Breast epithelium (tissue), 4 donors: ENCODE measurements around the gene LSM14B. TPM values are rescaled to one million over a fixed set of nuclear protein-coding genes. Genes with fewer than 3 reads are reported as not detected.

Experiments
- DNase-seq, 2 donors: peaks; one replicate each; pipeline ENCODE4 v3.0.0-alpha.2; 2019; ENCODE audit warnings: low spot score in 2 of 2
- H3K27ac ChIP-seq, 2 donors: fragments of 200-600 bp; sonication (generic) in 1 of 2; one replicate each; pipeline ENCODE4 v1.5.1; 2016 to 2019; ENCODE audit warnings: mild to moderate bottlenecking in 1 of 2
- H3K27me3 ChIP-seq, 2 donors: fragments of 200-600 bp; sonication (generic) in 1 of 2; one replicate each; pipeline versions ENCODE4 v1.5.1 to v1.6.0; 2017 to 2019; ENCODE audit warnings: control low read depth in 1 of 2, mild to moderate bottlenecking in 1 of 2
- H3K36me3 ChIP-seq: fragments of 200-600 bp; one replicate; pipeline ENCODE4 v1.5.1; 2019
- H3K4me1 ChIP-seq, 2 donors: fragments of 200-600 bp; sonication (generic); one replicate each; pipeline ENCODE4 v1.5.1; 2016 to 2019; ENCODE audit warnings: control low read depth in 1 of 2
- H3K4me3 ChIP-seq, 3 donors: fragments of 200-600 bp; sonication (generic); 1 replicate in 2 of 3; 2 replicates in 1 of 3; pipeline ENCODE4 v1.5.1; 2016 to 2019; ENCODE audit warnings: mild to moderate bottlenecking in 3 of 3, moderate library complexity in 2 of 3
- H3K9me3 ChIP-seq, 2 donors: fragments of 200-600 bp; sonication (generic) in 1 of 2; one replicate each; pipeline ENCODE4 v1.5.1; 2016 to 2019; ENCODE audit warnings: control low read depth in 1 of 2
- CTCF ChIP-seq, 3 donors: fragments of 450-650 bp; IDR thresholded peaks; one replicate each; pipeline ENCODE4 v1.5.1; 2016 to 2017; ENCODE audit warnings: antibody characterized with exemption in 3 of 3, mild to moderate bottlenecking in 3 of 3, moderate library complexity in 3 of 3
- POLR2A ChIP-seq: fragments of 450-650 bp; IDR thresholded peaks from one replicate; pipeline ENCODE4 v1.6.1; 2016; ENCODE audit warnings: antibody characterized with exemption, mild to moderate bottlenecking, moderate library complexity
- POLR2AphosphoS5 ChIP-seq, 3 donors: sonication (generic); formaldehyde crosslinking; IDR thresholded peaks; one replicate each; pipeline ENCODE4 v1.6.1; 2017; ENCODE audit warnings: antibody characterized with exemption in 3 of 3
- intact Hi-C: fragments of 100-400 bp; cut with DNase I; formaldehyde crosslinking; loops from one replicate; pipeline ENCODE4 v1.15.1; 2023; ENCODE audit warnings: low total_unique reads
- total RNA-seq, 3 donors: library from RNA; depleted of rRNA; stranded (reverse); fragments of >200 nt; gene quantifications; one replicate each; pipeline ENCODE4 v1.1.0, GENCODE V29; 2016

The LSM14B gene
- total RNA-seq, 3 donors from 2014 or later, result 20.6 to 26.5 (median 25.6) TPM

- no peaks in the 10 kb centered on the region for H3K36me3 ChIP-seq
- DNase-seq, result no peak
- H3K4me3 ChIP-seq, result no peak overlapping the region
- no peak for TF ChIP-seq POLR2AphosphoS5 (IDR thresholded peaks at IDR 0.05)
- no peak for TF ChIP-seq CTCF (IDR thresholded peaks at IDR 0.05)
- no peak for TF ChIP-seq POLR2A
- no peaks in the 10 kb centered on the region for H3K9me3 ChIP-seq
- no peaks in the 10 kb centered on the region for H3K27me3 ChIP-seq
- H3K4me1 ChIP-seq, result no peaks in the 10 kb centered on the region
- no peak overlapping the region for H3K27ac ChIP-seq
- intact Hi-C loops, result no loop called here
These were observed 33.9 kb downstream of the LSM14B start for GRCh38 chr20:62156254-62156556.

- Histone ChIP-seq H3K4me1 (no peaks in the 10 kb centered on the region), H3K36me3 (no peaks in the 10 kb centered on the region), H3K27ac (no peak overlapping the region), H3K27me3 (no peaks in the 10 kb centered on the region), H3K9me3 (no peaks in the 10 kb centered on the region), H3K4me3 (no peak overlapping the region)
- no peak for DNase-seq
- peak in 2 of 3 donors; percentile 36 to 49 for TF ChIP-seq CTCF (IDR thresholded peaks at IDR 0.05)
- no peak for TF ChIP-seq POLR2A
- intact Hi-C loops, result no loop called here
These were observed 34.5 kb downstream of the LSM14B start for GRCh38 chr20:62156592-62157386.

- H3K36me3 ChIP-seq, result no peaks in the 10 kb centered on the region
- no peaks in the 10 kb centered on the region for H3K27me3 ChIP-seq
- H3K27ac ChIP-seq, result no peak overlapping the region
- no peak overlapping the region for H3K4me3 ChIP-seq
- H3K4me1 ChIP-seq, result no peaks in the 10 kb centered on the region
- intact Hi-C loops, result no loop called here
- no peak for DNase-seq
- TF ChIP-seq POLR2A (no peak), CTCF (IDR thresholded peaks at IDR 0.05) (no peak), POLR2AphosphoS5 (IDR thresholded peaks at IDR 0.05) (no peak)
- H3K9me3 ChIP-seq, result no peaks in the 10 kb centered on the region
These were observed 35.3 kb downstream of the LSM14B start for GRCh38 chr20:62157387-62158087.

GRCh38 chr20:62158088-62158400 lies 35.8 kb downstream of the LSM14B start:
- no peak for DNase-seq
- H3K4me1 ChIP-seq, result no peaks in the 10 kb centered on the region
- TF ChIP-seq POLR2AphosphoS5 (IDR thresholded peaks at IDR 0.05), result no peak
- no peak for TF ChIP-seq CTCF (IDR thresholded peaks at IDR 0.05)
- TF ChIP-seq POLR2A, result no peak
- no peak overlapping the region for H3K27ac ChIP-seq
- intact Hi-C loops, result no loop called here
- no peaks in the 10 kb centered on the region for H3K27me3 ChIP-seq
- H3K4me3 ChIP-seq, result no peak overlapping the region
- no peaks in the 10 kb centered on the region for H3K36me3 ChIP-seq
- H3K9me3 ChIP-seq, result no peaks in the 10 kb centered on the region

GRCh38 chr20:62158541-62158940 lies 36.3 kb downstream of the LSM14B start:
- no peak overlapping the region for H3K27ac ChIP-seq
- TF ChIP-seq CTCF (IDR thresholded peaks at IDR 0.05) (no peak), POLR2A (no peak), POLR2AphosphoS5 (IDR thresholded peaks at IDR 0.05) (no peak)
- H3K27me3 ChIP-seq, result no peaks in the 10 kb centered on the region
- H3K36me3 ChIP-seq, result no peaks in the 10 kb centered on the region
- no peak for DNase-seq
- intact Hi-C loops, result no loop called here
- H3K9me3 ChIP-seq, result no peaks in the 10 kb centered on the region
- H3K4me1 ChIP-seq, result no peaks in the 10 kb centered on the region
- no peak overlapping the region for H3K4me3 ChIP-seq
